Lung (tissue), 12 donors: ENCODE measurements around the gene TEAD4. TPM values are rescaled to one million over a fixed set of nuclear protein-coding genes. Genes with fewer than 3 reads are reported as not detected.

ENCODE experiments used
- ATAC-seq: fragments of 200-7000 bp; cut with Tn5 transposase; one replicate; pipeline ENCODE4 v1.9.1; 2020; ENCODE audit warnings: moderate number of reproducible peaks; ENCODE audit not compliant: insufficient read depth, low FRiP score
- DNase-seq, 3 donors: peaks; one replicate each; pipeline ENCODE4 v3.0.0-alpha.2; 2013 to 2017
- H3K27ac ChIP-seq, 2 donors: one replicate each; pipeline ENCODE4 v1.5.1; 2013; ENCODE audit warnings: mild to moderate bottlenecking in 2 of 2, moderate library complexity in 2 of 2, control low read depth in 1 of 2, inconsistent platforms in 1 of 2, low read depth in 1 of 2, low read length in 1 of 2
- H3K27me3 ChIP-seq, 3 donors: one replicate each; pipeline ENCODE4 v1.5.1; 2013; ENCODE audit warnings: low read length in 2 of 3; ENCODE audit not compliant: control insufficient read depth in 3 of 3, insufficient read depth in 3 of 3
- H3K36me3 ChIP-seq, 4 donors: one replicate each; pipeline ENCODE4 v1.5.1; 2013; ENCODE audit warnings: low read length in 4 of 4, mild to moderate bottlenecking in 1 of 4, moderate library complexity in 1 of 4; ENCODE audit not compliant: control insufficient read depth in 4 of 4, insufficient read depth in 4 of 4
- H3K4me1 ChIP-seq, 5 donors: one replicate each; pipeline ENCODE4 v1.5.1; 2013; ENCODE audit warnings: low read length in 5 of 5, mild to moderate bottlenecking in 2 of 5, moderate library complexity in 1 of 5; ENCODE audit not compliant: control insufficient read depth in 5 of 5, insufficient read depth in 5 of 5
- H3K4me3 ChIP-seq: one replicate; pipeline ENCODE4 v1.5.1; 2013; ENCODE audit warnings: mild to moderate bottlenecking, control low read depth, moderate library complexity
- H3K9ac ChIP-seq, 2 donors: one replicate each; pipeline ENCODE4 v1.5.1; 2013; ENCODE audit warnings: low read length in 2 of 2, control low read depth in 1 of 2; ENCODE audit not compliant: insufficient read depth in 1 of 2
- H3K9me3 ChIP-seq, 4 donors: one replicate each; pipeline ENCODE4 v1.5.1; 2013; ENCODE audit warnings: low read length in 3 of 4, mild to moderate bottlenecking in 1 of 4, moderate library complexity in 1 of 4; ENCODE audit not compliant: control insufficient read depth in 4 of 4, insufficient read depth in 3 of 4
- CTCF ChIP-seq: IDR thresholded peaks from 2 replicates; pipeline ENCODE4 v1.5.1; 2012; ENCODE audit warnings: mild to moderate bottlenecking; ENCODE audit errors: control extremely low read depth, extremely low read depth
- WGBS, 2 donors: extraction: QIAGEN DNeasy Blood & Tissue Kit; methylation state at CpG; one replicate each; pipeline ENCODE4 v1.1.7; 2013; 5-methylcytosine and 5-hydroxymethylcytosine counted together
- polyA plus RNA-seq, 2 donors: library from polyadenylated mRNA; stranded (reverse); fragments of 200-250 nt; gene quantifications; one replicate each; pipeline ENCODE4 v1.2.1, GENCODE V29; 2013
- total RNA-seq, 2 donors: library from RNA; depleted of rRNA in 1 of 2; stranded (reverse); fragments of >200 nt in 1 of 2; gene quantifications; one replicate each; pipeline ENCODE4 v1.2.1, GENCODE V29; 2014 to 2021
- donor health status: control.
- donor health status: control.
- donor health status: Bipolar disorder and iron deficiency.
- donor health status: healthy.
- donor health status: DM: yes; HTN: yes; CAD: no.

TEAD4 gene
- total and polyA plus RNA-seq, 4 donors: 7.1 to 36.3 (median 28.8) TPM

DNA sequence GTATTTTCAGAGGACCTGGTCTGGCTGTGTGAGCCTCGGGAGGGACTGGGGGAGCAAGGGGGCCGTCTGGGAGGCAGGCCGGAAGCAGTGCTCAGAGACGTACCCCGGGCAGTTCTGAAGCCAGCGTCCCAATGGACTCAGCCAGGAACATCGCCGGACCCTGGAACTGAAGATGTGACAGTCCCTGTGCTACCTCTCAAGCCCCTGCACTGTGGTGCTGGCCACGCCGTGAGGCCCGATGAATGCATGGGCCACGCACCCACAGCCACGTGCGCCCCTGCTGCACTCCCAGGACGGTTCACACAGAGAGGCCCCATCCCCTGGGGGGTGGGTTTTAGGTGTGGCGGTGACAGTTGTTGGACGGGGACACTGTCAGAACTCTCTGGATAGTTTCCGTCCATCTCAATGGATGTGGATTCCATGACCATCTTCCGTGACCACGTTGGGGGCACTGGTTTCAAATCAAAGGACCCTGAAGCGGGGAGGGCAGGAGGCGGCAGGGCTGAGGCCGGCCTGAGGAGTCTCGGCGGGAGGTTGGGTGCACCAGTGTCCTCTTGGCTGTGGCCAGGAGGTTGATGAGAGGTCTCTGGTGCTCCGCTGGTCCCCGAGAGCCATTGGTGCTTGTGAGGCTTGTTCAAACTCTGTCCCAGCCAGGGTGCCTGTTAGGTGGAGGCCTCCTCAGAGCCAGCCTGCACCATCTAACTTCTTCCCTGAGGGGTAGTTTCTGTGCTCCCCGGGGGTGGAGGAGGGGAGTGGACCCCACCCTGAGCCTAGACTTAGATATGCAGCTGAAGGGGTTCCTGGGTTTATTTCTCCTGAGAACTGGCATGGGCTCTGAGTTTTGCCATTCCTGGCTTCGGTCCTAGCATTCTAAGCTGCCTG, 81.7 kb downstream of the TEAD4 start:
- H3K36me3 ChIP-seq: peaks cover 0 to 31% (median 0%) of the 10 kb centered on the region in 4 donors
- no peaks in the 10 kb centered on the region for H3K9me3 ChIP-seq
- 91 to 93% methylated on average over 29 of the region's 29 CpGs for WGBS, 2 donors
- H3K27me3 ChIP-seq: no peaks in the 10 kb centered on the region
- H3K9ac ChIP-seq: no peak overlapping the region
- no peak overlapping the region for H3K27ac ChIP-seq
- DNase-seq (no peak), ATAC-seq (no peak)
- no peak overlapping the region for H3K4me3 ChIP-seq
- no peak for TF ChIP-seq CTCF
- H3K4me1 ChIP-seq: peaks cover 0 to 2% (median 0%) of the 10 kb centered on the region in 5 donors

DNA sequence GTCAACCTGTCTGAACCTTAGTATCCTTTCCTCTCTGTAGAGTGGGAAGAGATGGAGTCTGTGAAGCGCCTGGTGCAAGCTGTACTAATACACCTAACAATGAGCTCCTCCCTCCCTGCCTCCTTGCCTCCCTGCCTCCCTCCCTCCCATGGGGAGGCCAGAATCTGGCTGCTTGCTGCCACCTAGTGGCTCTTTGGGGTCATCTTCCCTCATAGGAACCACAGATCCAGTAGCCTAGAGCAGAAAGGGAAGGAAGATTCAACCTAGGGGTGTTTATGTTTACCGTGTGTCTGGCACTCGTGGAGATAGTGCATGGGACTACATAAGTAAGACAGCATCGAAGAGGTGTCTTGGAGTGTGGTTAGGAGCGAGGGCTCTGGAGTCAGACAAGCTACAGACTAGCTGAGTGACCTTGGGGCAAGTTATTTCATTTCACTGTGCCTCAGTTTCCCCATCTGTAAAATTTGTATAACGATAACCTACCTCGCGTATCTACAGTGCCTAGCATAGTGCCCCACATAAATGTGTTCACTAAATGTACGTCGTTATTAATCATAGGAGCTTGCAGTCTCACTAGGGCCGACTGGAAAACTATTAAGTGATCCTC, 82.5 kb downstream of the TEAD4 start:
- 63 to 71% methylated on average over 11 of the region's 11 CpGs for WGBS, 2 donors
- H3K27me3 ChIP-seq: no peaks in the 10 kb centered on the region
- DNase-seq (peak; percentile 59 to 69 (median 69)), ATAC-seq (no peak)
- H3K27ac ChIP-seq: no peak overlapping the region
- no peak overlapping the region for H3K9ac ChIP-seq
- no peaks in the 10 kb centered on the region for H3K9me3 ChIP-seq
- H3K36me3 ChIP-seq: peaks cover 0 to 29% (median 0%) of the 10 kb centered on the region in 4 donors
- TF ChIP-seq CTCF: peak; percentile 52
- no peak overlapping the region for H3K4me3 ChIP-seq
- peaks cover 0 to 2% (median 0%) of the 10 kb centered on the region in 5 donors for H3K4me1 ChIP-seq

DNA sequence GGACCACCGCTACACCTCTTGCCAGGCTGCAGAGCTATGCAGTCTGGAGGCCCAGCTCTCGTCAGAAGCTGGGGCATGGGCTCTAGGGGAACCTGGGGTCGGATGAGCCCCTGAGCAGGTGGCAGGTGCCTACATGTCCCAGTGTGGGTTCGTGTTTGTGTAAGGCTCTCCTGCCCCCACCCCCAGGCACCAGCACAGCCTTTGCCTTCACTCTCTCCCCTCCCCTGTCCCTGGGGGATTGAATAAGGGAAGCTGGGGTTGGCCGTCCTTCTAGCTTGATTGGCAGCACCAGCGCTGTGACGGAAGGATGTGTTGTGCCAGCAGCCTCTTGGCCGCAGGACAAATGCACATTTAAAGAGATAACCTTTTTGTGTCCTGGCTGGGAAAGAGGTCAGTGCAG, 83.2 kb downstream of the TEAD4 start:
- ATAC-seq (no peak), DNase-seq (no peak)
- H3K27me3 ChIP-seq: no peaks in the 10 kb centered on the region
- peaks cover 0 to 5% (median 0%) of the 10 kb centered on the region in 5 donors for H3K4me1 ChIP-seq
- 17 to 56% methylated on average over 8 of the region's 8 CpGs for WGBS, 2 donors
- no peak overlapping the region for H3K4me3 ChIP-seq
- TF ChIP-seq CTCF: no peak
- no peak overlapping the region for H3K27ac ChIP-seq
- no peak overlapping the region for H3K9ac ChIP-seq
- peaks cover 0 to 29% (median 0%) of the 10 kb centered on the region in 4 donors for H3K36me3 ChIP-seq
- no peaks in the 10 kb centered on the region for H3K9me3 ChIP-seq
